OCI-M2 (cell line): ENCODE measurements around the gene LRP1B.

Source experiments
- DNase-seq: peaks from one replicate; lab custom pipeline; 2025; ENCODE audit not compliant: unreplicated experiment; lab: John Stamatoyannopoulos, UW

LRP1B gene

GRCh38 chr2:140761807-140762206 is 1369.0 kb downstream of the LRP1B start:
- DNase-seq, result no peak

DNA sequence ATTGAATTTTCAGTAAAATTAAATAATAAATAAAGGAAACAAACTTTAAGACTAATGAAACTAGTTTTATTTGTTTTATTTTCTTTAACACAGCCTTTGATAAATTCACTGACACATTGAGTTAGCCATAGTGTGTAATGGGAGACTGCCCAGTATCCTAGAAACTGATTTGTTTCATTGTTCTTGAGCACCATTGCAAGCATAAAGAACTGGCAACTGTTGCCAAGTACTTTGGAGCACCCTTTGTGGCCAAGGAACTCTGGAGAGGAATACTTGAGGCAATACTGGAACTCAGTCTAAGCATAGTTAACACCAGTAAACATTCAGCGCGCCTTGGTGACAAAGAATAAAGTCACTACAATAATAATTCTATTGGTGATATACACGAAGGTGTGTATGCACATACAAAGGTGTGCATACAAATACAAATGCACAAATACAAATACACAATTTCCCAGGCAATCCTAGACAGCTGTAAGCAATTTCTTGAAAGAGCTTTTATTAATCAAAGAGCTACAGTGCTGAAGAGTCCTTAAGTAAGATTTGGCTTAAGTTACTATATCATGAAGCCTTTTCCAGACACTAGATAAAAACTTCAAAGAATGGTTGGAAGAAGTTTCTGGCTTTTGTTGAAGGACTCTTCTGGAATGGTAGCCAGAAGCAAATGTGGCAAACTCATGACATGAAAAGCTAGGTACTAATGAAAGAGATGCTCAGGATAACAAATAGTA is 1371.2 kb downstream of the LRP1B start:
- no peak for DNase-seq

- DNase-seq, result no peak
Observed at GRCh38 chr2:140747665-140748064, 1383.2 kb downstream of the LRP1B start.

- DNase-seq, result no peak
Observed at GRCh38 chr2:140747090-140747489, 1383.7 kb downstream of the LRP1B start.

DNA sequence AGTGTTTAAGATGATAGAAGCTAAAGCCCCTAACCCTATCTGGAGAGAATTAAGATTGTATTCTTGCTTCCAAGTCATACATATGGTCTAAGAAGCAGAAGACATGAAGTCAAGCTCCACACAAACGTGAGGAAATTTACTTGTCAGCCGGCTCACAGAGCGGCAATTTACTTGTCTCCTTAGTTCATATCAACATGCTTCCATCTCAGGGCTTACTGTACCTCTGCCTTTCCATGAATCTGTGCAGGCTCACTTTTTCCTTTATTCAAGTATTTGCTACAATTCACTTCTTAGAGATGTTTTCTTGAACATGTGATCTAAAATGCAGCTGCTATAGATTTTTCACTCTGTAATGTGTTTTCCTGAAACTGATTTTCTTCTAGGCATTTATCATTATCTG is 1386.4 kb downstream of the LRP1B start:
- DNase-seq, result no peak

DNA sequence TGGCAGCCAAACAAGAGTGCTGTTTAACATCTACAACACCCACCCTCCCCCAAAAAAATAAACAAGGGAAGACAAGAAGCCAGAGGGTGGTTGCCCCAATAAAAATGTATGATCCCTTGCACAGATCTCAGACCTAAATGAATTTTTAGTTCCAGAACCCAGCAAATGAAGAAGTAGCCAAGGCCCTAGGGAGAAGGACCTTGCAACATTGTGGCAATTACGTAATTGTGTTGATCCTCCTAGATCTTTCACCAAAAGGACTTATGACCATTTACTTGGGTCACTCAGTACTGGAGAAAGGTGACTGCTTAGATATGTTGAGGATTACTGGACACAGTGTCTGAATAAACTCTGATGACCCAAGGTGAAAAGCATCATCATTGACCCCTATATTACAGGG is 1393.8 kb downstream of the LRP1B start:
- DNase-seq, result no peak

DNA sequence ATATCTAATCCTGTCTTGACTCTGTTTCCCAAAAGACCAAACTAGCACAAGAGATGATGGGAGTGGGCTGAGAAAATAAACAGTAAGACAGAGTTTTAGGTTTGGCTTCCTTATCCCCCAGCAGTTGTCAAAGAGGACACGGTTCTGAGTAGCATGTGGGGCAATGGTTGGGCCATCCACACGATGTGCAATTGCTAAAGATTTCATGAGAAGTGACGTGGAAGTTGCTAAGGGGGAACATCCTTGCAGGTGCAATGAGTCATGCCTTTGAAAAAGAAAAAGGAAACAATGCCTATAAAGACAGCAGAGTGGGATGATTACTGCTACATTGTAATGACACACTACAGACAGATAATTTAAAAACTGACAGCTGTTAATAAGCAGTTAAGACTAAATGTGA is 1395.8 kb downstream of the LRP1B start:
- no peak for DNase-seq

DNA sequence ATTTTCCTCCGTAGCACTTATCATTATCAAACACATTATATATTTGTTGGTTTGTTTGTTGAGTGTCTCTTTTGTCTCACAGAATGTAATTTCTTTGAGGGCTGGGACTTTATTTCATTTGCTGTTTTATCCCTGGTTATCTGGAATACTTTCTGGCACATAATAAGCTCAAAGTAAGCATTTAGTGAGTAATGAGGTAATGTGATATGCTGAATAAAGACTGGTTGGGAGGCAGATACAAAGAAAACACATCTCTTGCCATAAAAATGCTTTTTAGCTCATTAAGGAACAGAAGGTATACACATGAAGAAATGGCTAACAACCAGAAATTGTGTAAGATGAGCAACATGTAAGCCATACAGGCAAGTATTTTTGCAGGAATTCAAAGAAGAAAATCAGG is 1411.8 kb downstream of the LRP1B start:
- DNase-seq, result no peak

DNA sequence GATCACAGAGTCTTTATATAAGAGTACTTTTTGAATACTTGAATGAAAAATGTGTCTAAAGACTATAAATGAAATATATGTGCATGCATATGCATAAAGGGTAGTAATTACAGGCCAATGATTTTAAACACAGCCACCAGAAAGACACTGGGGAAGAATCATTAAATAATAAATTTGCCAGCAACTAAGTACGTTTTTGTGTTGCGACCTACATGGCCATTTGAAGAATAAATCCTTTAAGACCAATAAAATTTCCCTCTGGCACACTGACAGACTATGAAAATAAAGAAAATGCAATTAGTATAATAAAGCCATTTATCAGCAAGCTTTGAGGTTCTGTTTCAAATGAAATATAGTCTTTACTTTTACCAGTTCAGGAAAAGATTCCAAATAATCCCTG is 1413.3 kb downstream of the LRP1B start:
- no peak for DNase-seq

GRCh38 chr2:140714586-140714985 is 1416.2 kb downstream of the LRP1B start:
- DNase-seq, result no peak

- no peak for DNase-seq
Observed at GRCh38 chr2:140711867-140712266, 1418.9 kb downstream of the LRP1B start.

DNA sequence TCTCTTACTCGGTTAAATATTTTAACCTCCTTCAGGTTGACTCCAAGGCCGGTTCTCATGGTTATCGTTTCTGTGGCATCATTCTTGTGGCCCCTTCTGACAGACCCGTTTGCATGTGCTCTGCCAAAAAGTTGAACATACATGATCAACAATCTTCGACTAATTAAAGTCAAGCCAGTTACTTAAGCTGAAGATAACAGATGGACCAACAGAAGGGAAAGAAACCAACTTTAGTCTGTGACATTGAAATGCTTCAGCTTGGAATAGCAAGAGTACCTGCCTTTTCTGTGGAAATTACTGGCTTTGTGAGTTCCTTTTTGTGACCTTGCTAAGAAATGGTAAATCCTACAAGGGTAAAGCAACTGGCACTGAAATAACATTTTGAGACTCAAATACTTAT is 1429.1 kb downstream of the LRP1B start:
- DNase-seq, result no peak

- no peak for DNase-seq
Observed at GRCh38 chr2:140698636-140699035, 1432.2 kb downstream of the LRP1B start.

GRCh38 chr2:140696449-140696848 is 1434.4 kb downstream of the LRP1B start:
- DNase-seq, result no peak

GRCh38 chr2:140695155-140695554 is 1435.7 kb downstream of the LRP1B start:
- no peak for DNase-seq

DNA sequence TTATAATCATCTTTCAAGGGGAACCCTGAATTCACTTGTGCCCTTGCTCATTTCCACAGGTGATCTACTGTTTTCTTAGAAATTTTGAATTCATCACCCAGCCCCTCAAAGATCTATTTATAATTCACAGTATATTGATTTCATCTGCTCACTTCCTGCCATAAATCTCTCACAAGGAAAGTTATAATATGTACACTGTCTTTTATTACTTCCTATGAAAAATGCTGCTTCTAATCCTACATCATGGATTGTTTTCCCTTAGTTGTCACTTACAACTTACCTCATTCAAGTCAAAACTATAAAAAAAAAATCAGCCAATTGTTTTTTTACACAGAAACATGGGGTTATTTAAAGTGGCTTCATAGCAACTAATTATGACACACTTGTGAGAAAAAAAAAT is 1443.0 kb downstream of the LRP1B start:
- no peak for DNase-seq

DNA sequence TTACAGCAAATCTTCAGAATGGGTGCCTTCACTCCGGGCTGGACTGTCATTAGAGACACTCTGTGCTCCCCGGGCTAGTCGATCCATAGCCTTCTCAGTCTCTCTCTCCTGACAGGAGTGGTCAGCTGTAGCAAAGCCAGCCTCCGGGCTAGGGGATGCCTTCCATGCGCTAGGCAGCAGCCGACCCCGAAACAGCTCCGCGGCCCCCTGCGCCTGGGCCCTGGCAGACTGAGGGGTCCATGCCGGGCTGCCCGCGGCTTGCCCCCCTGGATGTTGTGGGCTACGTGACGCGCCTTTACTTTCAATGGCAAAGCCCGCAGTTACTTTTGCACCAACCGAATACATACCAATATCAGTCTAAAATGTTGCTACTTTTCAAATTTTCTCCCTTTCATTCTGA is 1447.2 kb downstream of the LRP1B start:
- no peak for DNase-seq

DNA sequence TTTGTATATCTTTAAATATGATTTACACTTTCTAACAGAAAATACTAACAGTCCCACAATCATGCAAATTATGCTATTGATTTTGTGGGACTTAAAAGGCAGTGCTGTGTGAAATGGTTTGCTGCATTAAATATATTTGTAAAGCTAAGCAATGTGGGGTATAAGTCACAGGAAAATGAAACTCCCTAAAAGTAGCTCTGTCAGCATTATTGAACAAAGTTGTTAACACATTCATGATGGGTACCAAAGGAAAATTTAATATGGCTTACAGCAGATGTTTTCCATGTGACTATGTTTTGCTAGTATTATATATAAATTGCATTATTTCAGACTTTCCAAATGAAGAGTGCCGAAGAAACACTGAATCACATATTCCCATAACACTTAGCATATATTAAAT is 1450.0 kb downstream of the LRP1B start:
- no peak for DNase-seq

- DNase-seq, result no peak
Observed at GRCh38 chr2:140679752-140680151, 1451.1 kb downstream of the LRP1B start.

- DNase-seq, result no peak
Observed at GRCh38 chr2:140669911-140670310, 1460.9 kb downstream of the LRP1B start.

- DNase-seq, result no peak
Observed at GRCh38 chr2:140667203-140667602, 1463.6 kb downstream of the LRP1B start.

DNA sequence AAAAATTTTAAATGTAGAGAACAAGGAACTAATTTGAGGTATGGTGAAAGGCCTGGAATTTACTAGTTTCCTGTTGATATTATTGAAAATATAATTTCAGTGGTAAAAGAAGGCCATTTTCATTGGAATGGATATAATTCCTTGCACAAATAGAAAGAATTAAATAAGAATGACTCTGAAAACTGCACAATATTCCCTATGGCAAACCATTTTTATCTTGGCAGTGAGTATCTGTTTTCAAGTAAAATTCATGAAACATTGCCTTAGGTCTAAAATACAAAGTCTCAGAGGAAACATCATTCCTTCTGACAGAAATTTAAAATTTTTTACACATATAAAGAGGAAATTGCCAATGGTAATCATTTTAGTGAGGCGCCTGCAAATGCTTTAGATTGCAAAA is 1468.3 kb downstream of the LRP1B start:
- DNase-seq, result no peak
